Activated T-helper 17 cell treated with anti-CD3 and anti-CD28 coated beads, Interleukin-2, amount 50 U/mL, for 72 hours (primary cell): ENCODE data around the gene TRIOBP. TPM values are rescaled to one million over a fixed set of nuclear protein-coding genes. Genes with fewer than 3 reads are reported as not detected.

Experiments
- ATAC-seq: fragments of 150-1000 bp; cut with Tn5 transposase; replicated peaks from 2 replicates; pipeline ENCODE4 v1.10.0; 2021; ENCODE audit warnings: mild to moderate bottlenecking, moderate library complexity
- H3K27ac Mint-ChIP-seq: one replicate; pipeline ENCODE4 v1.8.0; 2022; ENCODE audit warnings: mixed read lengths
- H3K27me3 Mint-ChIP-seq: one replicate; pipeline ENCODE4 v1.8.0; 2022; ENCODE audit warnings: mixed read lengths
- H3K36me3 Mint-ChIP-seq: one replicate; pipeline ENCODE4 v1.8.0; 2022; ENCODE audit warnings: low read depth, mild to moderate bottlenecking, mixed read lengths
- H3K4me1 Mint-ChIP-seq: one replicate; pipeline ENCODE4 v1.8.0; 2022; ENCODE audit warnings: mixed read lengths
- H3K4me3 Mint-ChIP-seq: one replicate; pipeline ENCODE4 v1.8.0; 2022; ENCODE audit warnings: mild to moderate bottlenecking, mixed read lengths
- H3K9me3 Mint-ChIP-seq: one replicate; pipeline ENCODE4 v1.8.0; 2022; ENCODE audit warnings: mixed read lengths
- total RNA-seq, 2 donors: library from RNA; stranded (reverse); gene quantifications; one replicate each; pipeline ENCODE4 v1.2.3, GENCODE V29; 2022

Gene TRIOBP
- total RNA-seq, 2 donors from 2014 or later, result 28.2 to 36.9 TPM

DNA sequence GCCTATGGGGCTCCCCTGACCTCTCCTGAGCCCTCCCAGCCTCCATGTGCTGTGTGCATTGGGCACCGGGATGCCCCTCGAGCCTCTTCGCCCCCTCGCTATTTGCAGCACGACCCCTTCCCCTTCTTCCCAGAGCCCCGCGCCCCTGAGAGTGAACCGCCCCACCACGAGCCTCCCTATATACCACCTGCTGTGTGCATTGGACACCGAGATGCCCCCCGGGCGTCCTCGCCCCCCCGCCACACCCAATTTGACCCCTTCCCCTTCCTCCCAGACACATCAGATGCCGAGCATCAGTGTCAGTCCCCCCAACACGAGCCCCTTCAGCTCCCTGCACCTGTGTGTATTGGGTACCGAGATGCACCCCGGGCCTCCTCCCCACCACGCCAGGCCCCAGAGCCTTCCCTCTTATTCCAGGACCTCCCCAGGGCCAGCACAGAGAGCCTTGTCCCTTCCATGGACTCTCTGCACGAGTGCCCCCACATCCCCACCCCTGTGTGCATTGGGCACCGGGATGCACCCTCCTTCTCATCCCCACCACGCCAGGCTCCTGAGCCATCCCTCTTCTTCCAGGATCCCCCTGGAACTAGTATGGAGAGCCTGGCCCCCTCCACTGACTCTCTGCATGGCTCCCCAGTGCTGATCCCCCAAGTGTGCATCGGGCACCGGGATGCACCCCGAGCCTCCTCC is 28.8 kb downstream of the TRIOBP start:
- Mint-ChIP-seq H3K4me1 (peaks cover 6% of the 10 kb centered on the region), H3K27ac (peak overlapping the region; percentile 12), H3K27me3 (no peaks in the 10 kb centered on the region), H3K4me3 (no peak overlapping the region), H3K9me3 (no peaks in the 10 kb centered on the region), H3K36me3 (no peaks in the 10 kb centered on the region)
- no peak for ATAC-seq

- no peaks in the 10 kb centered on the region for H3K36me3 Mint-ChIP-seq
- H3K4me1 Mint-ChIP-seq, result peaks cover 6% of the 10 kb centered on the region
- H3K9me3 Mint-ChIP-seq, result no peaks in the 10 kb centered on the region
- no peak overlapping the region for H3K27ac Mint-ChIP-seq
- H3K4me3 Mint-ChIP-seq, result no peak overlapping the region
- H3K27me3 Mint-ChIP-seq, result no peaks in the 10 kb centered on the region
- ATAC-seq, result peak; percentile 56
These were observed 29.5 kb downstream of the TRIOBP start for GRCh38 chr22:37726241-37726887.

DNA sequence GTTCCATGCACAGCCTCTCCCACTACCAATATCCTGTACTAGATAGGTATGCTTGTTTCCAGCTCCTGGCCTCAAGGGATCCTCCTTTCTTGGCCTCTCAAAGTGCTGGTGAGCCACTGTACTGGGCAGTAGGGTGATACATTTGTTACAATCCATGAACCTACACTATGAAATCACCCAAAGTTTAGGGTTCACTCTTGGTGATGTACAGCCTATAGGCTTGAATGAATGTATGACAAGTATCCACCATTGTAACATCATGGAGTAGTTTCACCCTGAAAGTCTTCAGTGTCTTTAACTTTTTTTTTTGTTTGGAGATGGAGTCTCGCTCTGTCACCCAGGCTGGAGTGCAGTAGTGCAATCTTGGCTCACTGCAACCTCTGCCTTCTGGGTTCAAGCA is 31.8 kb downstream of the TRIOBP start:
- H3K4me1 Mint-ChIP-seq, result peaks cover 6% of the 10 kb centered on the region
- no peak for ATAC-seq
- no peak overlapping the region for H3K4me3 Mint-ChIP-seq
- H3K27me3 Mint-ChIP-seq, result no peaks in the 10 kb centered on the region
- no peak overlapping the region for H3K27ac Mint-ChIP-seq
- no peaks in the 10 kb centered on the region for H3K9me3 Mint-ChIP-seq
- no peaks in the 10 kb centered on the region for H3K36me3 Mint-ChIP-seq

DNA sequence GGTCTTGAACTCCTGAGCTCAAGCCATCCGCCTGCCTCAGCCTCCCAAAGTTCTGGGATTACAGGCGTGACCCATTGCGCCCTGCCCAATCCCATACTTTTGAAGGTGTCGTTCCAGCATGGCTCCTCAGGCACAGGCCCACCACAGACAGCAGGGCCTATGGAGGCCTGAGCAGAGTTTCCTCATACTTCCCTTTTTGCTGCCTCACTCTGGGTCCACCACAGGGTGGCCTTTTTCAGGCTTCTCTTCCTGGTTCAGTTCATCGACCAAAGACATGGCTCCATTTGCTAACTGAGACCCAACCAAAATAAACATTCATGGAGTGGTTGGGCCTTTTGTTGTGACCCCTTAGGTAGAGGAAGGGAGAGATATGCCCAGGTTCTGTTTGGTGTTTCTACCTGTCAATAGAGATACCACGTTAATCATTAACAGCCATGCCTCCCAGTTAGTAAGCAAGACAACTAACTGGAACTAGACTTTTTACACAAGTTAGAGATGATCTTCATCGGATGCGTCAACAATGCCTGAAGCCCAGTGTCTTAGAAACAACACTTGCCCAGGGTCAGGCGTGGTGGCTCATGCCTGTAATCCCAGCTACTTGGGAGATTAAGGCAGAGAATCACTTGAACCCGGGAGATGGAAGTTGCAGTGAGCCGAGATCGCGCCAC is 35.1 kb downstream of the TRIOBP start:
- no peak overlapping the region for H3K4me3 Mint-ChIP-seq
- ATAC-seq, result no peak
- no peaks in the 10 kb centered on the region for H3K4me1 Mint-ChIP-seq
- no peaks in the 10 kb centered on the region for H3K36me3 Mint-ChIP-seq
- peak overlapping the region; percentile 36 for H3K27ac Mint-ChIP-seq
- H3K27me3 Mint-ChIP-seq, result no peaks in the 10 kb centered on the region
- no peaks in the 10 kb centered on the region for H3K9me3 Mint-ChIP-seq

- Mint-ChIP-seq H3K27ac (peak overlapping the region; percentile 36), H3K27me3 (peaks cover under 1% of the 10 kb centered on the region), H3K4me3 (no peak overlapping the region), H3K9me3 (no peaks in the 10 kb centered on the region), H3K4me1 (no peaks in the 10 kb centered on the region), H3K36me3 (no peaks in the 10 kb centered on the region)
- no peak for ATAC-seq
These were observed 36.1 kb downstream of the TRIOBP start for GRCh38 chr22:37732699-37733607.

GRCh38 chr22:37733625-37734401 is 37.0 kb downstream of the TRIOBP start:
- Mint-ChIP-seq H3K27me3 (peaks cover 5% of the 10 kb centered on the region), H3K36me3 (no peaks in the 10 kb centered on the region), H3K4me3 (no peak overlapping the region), H3K4me1 (peaks cover 3% of the 10 kb centered on the region), H3K27ac (no peak overlapping the region), H3K9me3 (no peaks in the 10 kb centered on the region)
- ATAC-seq, result no peak

DNA sequence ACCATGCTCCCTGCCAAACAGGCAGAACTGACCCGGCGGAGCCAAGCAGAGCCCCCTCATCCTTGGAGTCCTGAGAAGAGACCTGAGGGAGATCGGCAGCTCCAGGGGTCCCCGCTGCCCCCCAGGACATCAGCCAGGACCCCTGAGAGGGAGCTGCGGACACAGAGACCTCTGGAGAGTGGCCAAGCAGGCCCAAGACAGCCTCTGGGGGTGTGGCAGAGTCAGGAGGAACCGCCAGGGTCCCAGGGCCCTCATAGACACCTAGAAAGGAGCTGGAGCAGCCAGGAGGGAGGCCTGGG is 37.5 kb downstream of the TRIOBP start:
- Mint-ChIP-seq H3K27ac (no peak overlapping the region), H3K27me3 (peaks cover 5% of the 10 kb centered on the region), H3K4me3 (no peak overlapping the region), H3K4me1 (peaks cover 3% of the 10 kb centered on the region), H3K36me3 (no peaks in the 10 kb centered on the region), H3K9me3 (no peaks in the 10 kb centered on the region)
- no peak for ATAC-seq

GRCh38 chr22:37734964-37735451 is 38.2 kb downstream of the TRIOBP start:
- Mint-ChIP-seq H3K4me3 (no peak overlapping the region), H3K9me3 (no peaks in the 10 kb centered on the region), H3K27ac (no peak overlapping the region), H3K36me3 (no peaks in the 10 kb centered on the region), H3K4me1 (peaks cover 3% of the 10 kb centered on the region), H3K27me3 (peaks cover 7% of the 10 kb centered on the region)
- ATAC-seq, result no peak

- no peak overlapping the region for H3K4me3 Mint-ChIP-seq
- ATAC-seq, result no peak
- peaks cover 7% of the 10 kb centered on the region for H3K27me3 Mint-ChIP-seq
- H3K9me3 Mint-ChIP-seq, result no peaks in the 10 kb centered on the region
- no peaks in the 10 kb centered on the region for H3K36me3 Mint-ChIP-seq
- peaks cover 3% of the 10 kb centered on the region for H3K4me1 Mint-ChIP-seq
- H3K27ac Mint-ChIP-seq, result no peak overlapping the region
These were observed 42.2 kb downstream of the TRIOBP start for GRCh38 chr22:37739035-37739434.

GRCh38 chr22:37739611-37740049 is 42.8 kb downstream of the TRIOBP start:
- Mint-ChIP-seq H3K36me3 (no peaks in the 10 kb centered on the region), H3K27me3 (peaks cover 7% of the 10 kb centered on the region), H3K9me3 (no peaks in the 10 kb centered on the region), H3K27ac (no peak overlapping the region), H3K4me1 (peaks cover 3% of the 10 kb centered on the region), H3K4me3 (no peak overlapping the region)
- no peak for ATAC-seq

- Mint-ChIP-seq H3K4me3 (no peak overlapping the region), H3K36me3 (no peaks in the 10 kb centered on the region), H3K4me1 (peaks cover 3% of the 10 kb centered on the region), H3K9me3 (no peaks in the 10 kb centered on the region), H3K27me3 (peaks cover 7% of the 10 kb centered on the region), H3K27ac (no peak overlapping the region)
- ATAC-seq, result no peak
These were observed 43.8 kb downstream of the TRIOBP start for GRCh38 chr22:37740455-37741311.

DNA sequence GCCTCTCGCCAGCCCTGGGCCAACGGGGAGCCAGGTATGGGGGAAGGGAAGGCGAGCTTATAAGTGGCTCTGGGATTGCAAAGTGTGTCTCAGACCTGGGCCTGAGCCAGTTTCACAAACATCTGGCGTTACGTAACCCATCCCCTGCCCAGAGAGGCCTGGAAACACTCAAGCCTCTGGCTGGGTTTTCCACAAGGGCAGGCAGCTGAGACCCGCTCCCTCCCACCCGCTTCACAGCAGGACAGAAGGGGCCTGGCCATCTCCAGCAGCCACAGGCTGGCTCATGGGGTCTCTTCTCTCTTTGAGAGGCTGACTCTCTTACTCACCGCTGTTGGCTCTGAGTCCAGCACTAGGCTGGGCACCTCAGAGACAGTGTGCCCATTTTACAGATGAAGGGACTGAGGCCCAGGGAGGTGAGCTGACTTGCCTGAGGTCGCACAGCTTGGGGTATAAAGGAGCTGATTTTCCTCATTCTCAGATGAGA is 44.5 kb downstream of the TRIOBP start:
- Mint-ChIP-seq H3K36me3 (no peaks in the 10 kb centered on the region), H3K9me3 (no peaks in the 10 kb centered on the region), H3K4me3 (no peak overlapping the region), H3K27me3 (peaks cover 7% of the 10 kb centered on the region), H3K27ac (no peak overlapping the region), H3K4me1 (peaks cover 3% of the 10 kb centered on the region)
- ATAC-seq, result no peak
